Duodenal mucosa (tissue), 2 donors: Measurements from ENCODE around the gene LYSMD2.

Source experiments
- H3K27ac ChIP-seq: one replicate; pipeline ENCODE4 v1.7.0; 2013; ENCODE audit warnings: low read depth, low read length
- H3K27me3 ChIP-seq, 2 donors: one replicate each; pipeline ENCODE4 v1.7.0; 2013; ENCODE audit warnings: low read length in 2 of 2, control low read depth in 1 of 2; ENCODE audit not compliant: insufficient read depth in 2 of 2, control insufficient read depth in 1 of 2
- H3K36me3 ChIP-seq, 2 donors: one replicate each; pipeline ENCODE4 v1.7.0; 2013; ENCODE audit warnings: low read length in 2 of 2, control low read depth in 1 of 2; ENCODE audit not compliant: insufficient read depth in 2 of 2, control insufficient read depth in 1 of 2
- H3K4me1 ChIP-seq, 2 donors: one replicate each; pipeline ENCODE4 v1.7.0; 2013; ENCODE audit warnings: low read length in 2 of 2, control low read depth in 1 of 2; ENCODE audit not compliant: insufficient read depth in 2 of 2, control insufficient read depth in 1 of 2
- H3K4me3 ChIP-seq, 2 donors: one replicate each; pipeline ENCODE4 v1.7.0; 2013; ENCODE audit warnings: low read length in 2 of 2, low read depth in 1 of 2
- H3K9ac ChIP-seq, 2 donors: one replicate each; pipeline ENCODE4 v1.7.0; 2013; ENCODE audit warnings: low read length in 2 of 2, low read depth in 1 of 2
- H3K9me3 ChIP-seq, 2 donors: one replicate each; pipeline ENCODE4 v1.7.0; 2013; ENCODE audit warnings: low read length in 2 of 2, control low read depth in 1 of 2; ENCODE audit not compliant: control insufficient read depth in 1 of 2

LYSMD2 gene

GRCh38 chr15:51699373-51699772, 38.1 kb downstream of the LYSMD2 start:
- Histone ChIP-seq H3K4me3 (no peak overlapping the region), H3K27me3 (peaks cover 0 to 10% of the 10 kb centered on the region in 2 donors), H3K9me3 (no peaks in the 10 kb centered on the region), H3K27ac (no peak overlapping the region), H3K9ac (no peak overlapping the region), H3K36me3 (no peaks in the 10 kb centered on the region), H3K4me1 (no peaks in the 10 kb centered on the region)

GRCh38 chr15:51697163-51697562, 40.3 kb downstream of the LYSMD2 start:
- Histone ChIP-seq H3K4me1 (peaks cover 0 to 3% of the 10 kb centered on the region in 2 donors), H3K27ac (no peak overlapping the region), H3K27me3 (peaks cover 0 to 10% of the 10 kb centered on the region in 2 donors), H3K9me3 (no peaks in the 10 kb centered on the region), H3K36me3 (no peaks in the 10 kb centered on the region), H3K9ac (no peak overlapping the region), H3K4me3 (no peak overlapping the region)

DNA sequence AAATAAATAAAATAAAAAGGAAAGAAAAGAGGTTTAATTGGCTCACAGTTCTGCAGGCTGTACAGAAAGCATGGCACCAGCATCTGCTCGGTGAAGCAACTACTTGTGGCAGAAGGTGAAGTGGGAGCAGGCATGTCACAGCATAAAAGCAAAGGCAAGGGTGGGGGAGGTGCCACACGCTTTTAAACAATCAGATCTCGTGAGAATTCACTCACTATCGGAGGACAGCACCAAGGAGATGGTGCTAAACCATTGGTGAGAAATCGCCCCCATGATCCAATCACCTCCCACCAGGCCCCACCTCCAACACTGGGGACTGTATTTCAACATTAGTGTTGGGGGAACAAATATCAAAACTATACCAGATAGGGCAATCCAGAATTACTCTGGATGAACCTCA, 40.9 kb downstream of the LYSMD2 start:
- peaks cover 0 to 14% of the 10 kb centered on the region in 2 donors for H3K27me3 ChIP-seq
- H3K9ac ChIP-seq: no peak overlapping the region
- H3K36me3 ChIP-seq: no peaks in the 10 kb centered on the region
- no peak overlapping the region for H3K4me3 ChIP-seq
- H3K27ac ChIP-seq: no peak overlapping the region
- H3K9me3 ChIP-seq: no peaks in the 10 kb centered on the region
- H3K4me1 ChIP-seq: peaks cover 0 to 3% of the 10 kb centered on the region in 2 donors

- Histone ChIP-seq H3K9ac (no peak overlapping the region), H3K27ac (no peak overlapping the region), H3K36me3 (no peaks in the 10 kb centered on the region), H3K4me3 (no peak overlapping the region), H3K4me1 (peaks cover 0 to 3% of the 10 kb centered on the region in 2 donors), H3K27me3 (peaks cover 0 to 10% of the 10 kb centered on the region in 2 donors), H3K9me3 (no peaks in the 10 kb centered on the region)
These were observed 45.3 kb downstream of the LYSMD2 start for GRCh38 chr15:51692154-51692553.

DNA sequence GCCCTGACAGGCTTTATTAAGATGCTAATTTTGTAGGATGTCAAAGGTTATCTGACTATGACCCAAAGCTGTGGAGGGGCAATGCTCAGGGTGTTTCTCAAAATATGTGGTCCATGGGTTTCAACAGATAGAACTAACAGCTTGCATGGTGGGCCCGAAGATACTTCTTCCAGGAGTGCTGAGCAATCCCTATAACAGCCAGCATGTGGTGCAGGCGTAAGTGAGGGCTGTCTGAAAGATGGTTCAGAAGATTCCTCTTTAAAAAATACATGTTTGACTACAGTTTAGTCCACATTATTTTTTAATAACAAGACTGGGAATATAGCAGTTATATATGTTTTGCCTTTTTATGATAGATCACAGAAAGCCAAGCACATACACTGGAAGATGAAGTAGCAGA, 48.6 kb downstream of the LYSMD2 start:
- H3K36me3 ChIP-seq: no peaks in the 10 kb centered on the region
- H3K27me3 ChIP-seq: peaks cover 0 to 11% of the 10 kb centered on the region in 2 donors
- no peaks in the 10 kb centered on the region for H3K9me3 ChIP-seq
- H3K4me1 ChIP-seq: peaks cover 0 to 3% of the 10 kb centered on the region in 2 donors
- no peak overlapping the region for H3K4me3 ChIP-seq
- H3K9ac ChIP-seq: no peak overlapping the region
- H3K27ac ChIP-seq: no peak overlapping the region

- Histone ChIP-seq H3K27me3 (peaks cover 0 to 13% of the 10 kb centered on the region in 2 donors), H3K36me3 (no peaks in the 10 kb centered on the region), H3K9ac (no peak overlapping the region)
These were observed 49.9 kb downstream of the LYSMD2 start for GRCh38 chr15:51687565-51687964.

GRCh38 chr15:51681303-51681963, 56.0 kb downstream of the LYSMD2 start, which contains the start of gene SCG3:
Gene SCG3 (plus strand): TSS chr15:51681503. CDS start chr15:51681756, 253 bp downstream.
- Histone ChIP-seq H3K9me3 (no peaks in the 10 kb centered on the region), H3K4me1 (peaks cover 0 to 2% of the 10 kb centered on the region in 2 donors), H3K9ac (no peak within 1 kb of the TSS), H3K27me3 (peaks cover 8 to 9% of the 10 kb centered on the region in 2 donors), H3K36me3 (no peaks in the 10 kb centered on the region), H3K4me3 (peak within 1 kb of the TSS in 1 of 2 donors; percentile 20), H3K27ac (no peak within 1 kb of the TSS)

More at GRCh38 chr15:51687565-51687964, 49.9 kb downstream of the LYSMD2 start:
- peaks cover 0 to 3% of the 10 kb centered on the region in 2 donors for H3K4me1 ChIP-seq
- H3K4me3 ChIP-seq: no peak overlapping the region
- H3K27ac ChIP-seq: no peak overlapping the region
- no peaks in the 10 kb centered on the region for H3K9me3 ChIP-seq

GRCh38 chr15:51680321-51680720, 57.1 kb downstream of the LYSMD2 start:
- Histone ChIP-seq H3K9me3 (no peaks in the 10 kb centered on the region), H3K27ac (no peak overlapping the region), H3K9ac (no peak overlapping the region), H3K4me1 (peaks cover 0 to 2% of the 10 kb centered on the region in 2 donors), H3K36me3 (no peaks in the 10 kb centered on the region), H3K4me3 (no peak overlapping the region), H3K27me3 (peaks cover 8 to 9% of the 10 kb centered on the region in 2 donors)

GRCh38 chr15:51678096-51678495, 59.4 kb downstream of the LYSMD2 start:
- Histone ChIP-seq H3K9ac (no peak overlapping the region), H3K27me3 (peaks cover 5 to 9% of the 10 kb centered on the region in 2 donors), H3K9me3 (no peaks in the 10 kb centered on the region), H3K36me3 (no peaks in the 10 kb centered on the region), H3K27ac (no peak overlapping the region), H3K4me1 (peaks cover 0 to 2% of the 10 kb centered on the region in 2 donors), H3K4me3 (no peak overlapping the region)

GRCh38 chr15:51677452-51677851, 60.0 kb downstream of the LYSMD2 start:
- no peak overlapping the region for H3K27ac ChIP-seq
- peaks cover 0 to 2% of the 10 kb centered on the region in 2 donors for H3K4me1 ChIP-seq
- no peak overlapping the region for H3K9ac ChIP-seq
- H3K36me3 ChIP-seq: no peaks in the 10 kb centered on the region
- peaks cover 7 to 9% of the 10 kb centered on the region in 2 donors for H3K27me3 ChIP-seq
- H3K9me3 ChIP-seq: no peaks in the 10 kb centered on the region
- no peak overlapping the region for H3K4me3 ChIP-seq
